Mesothelial cell of epicardium (in vitro differentiated cells): Measurements from ENCODE around the gene SUPT5H. TPM values are rescaled to one million over a fixed set of nuclear protein-coding genes. Genes with fewer than 3 reads are reported as not detected.

Experiments
- DNase-seq, 2 experiments: peaks; one replicate each; pipeline ENCODE4 v3.0.0; 2021; ENCODE audit warnings: low spot score in 2 of 2; ENCODE audit not compliant: unreplicated experiment in 2 of 2
- H3K27ac Mint-ChIP-seq: 2 replicates; pipeline ENCODE4 v1.8.0; 2021; ENCODE audit warnings: mixed read lengths
- H3K27me3 Mint-ChIP-seq: 2 replicates; pipeline ENCODE4 v1.8.0; 2021; ENCODE audit warnings: low read depth, mixed read lengths
- H3K36me3 Mint-ChIP-seq: 2 replicates; pipeline ENCODE4 v1.8.0; 2021; ENCODE audit warnings: mixed read lengths
- H3K4me1 Mint-ChIP-seq: 2 replicates; pipeline ENCODE4 v1.8.0; 2021; ENCODE audit warnings: mixed read lengths
- H3K4me3 Mint-ChIP-seq: 2 replicates; pipeline ENCODE4 v1.8.0; 2021; ENCODE audit warnings: mild to moderate bottlenecking, moderate library complexity, mixed read lengths
- H3K9me3 Mint-ChIP-seq: 2 replicates; pipeline ENCODE4 v1.8.0; 2021; ENCODE audit warnings: mixed read lengths
- total RNA-seq: library from RNA; stranded (reverse); gene quantifications from 3 replicates; pipeline ENCODE4 v1.2.1, GENCODE V29; 2021
- TF ChIP-seq, protein P1 (sequence below): fragments of 200-600 bp; sonication (generic); IDR thresholded peaks from one replicate; pipeline ENCODE4 v1.5.0; 2021; ENCODE audit warnings: antibody characterized with exemption; ENCODE audit not compliant: unreplicated experiment

The SUPT5H gene
- total RNA-seq, 1 donor from 2014 or later: 127 TPM

DNA sequence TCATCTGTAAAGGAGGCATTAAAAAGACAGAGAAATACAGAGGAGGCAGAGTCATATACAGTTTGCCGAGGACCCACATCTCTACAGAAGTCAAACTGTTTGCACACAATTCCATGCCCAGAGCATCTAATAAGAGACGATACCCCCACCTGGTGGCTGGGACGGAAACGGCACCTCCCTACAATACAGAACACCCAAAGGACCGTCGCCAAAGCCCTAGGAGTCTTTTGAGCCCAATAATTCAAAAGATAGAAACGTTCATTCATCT, 33.6 kb upstream of the SUPT5H start:
- Mint-ChIP-seq H3K36me3 (peaks cover 4% of the 10 kb centered on the region), H3K4me3 (peak overlapping the region; percentile 94), H3K9me3 (no peaks in the 10 kb centered on the region), H3K4me1 (peaks cover 50% of the 10 kb centered on the region), H3K27me3 (peaks cover 1% of the 10 kb centered on the region), H3K27ac (peak overlapping the region; percentile 87)
- TF ChIP-seq, protein P1, sequence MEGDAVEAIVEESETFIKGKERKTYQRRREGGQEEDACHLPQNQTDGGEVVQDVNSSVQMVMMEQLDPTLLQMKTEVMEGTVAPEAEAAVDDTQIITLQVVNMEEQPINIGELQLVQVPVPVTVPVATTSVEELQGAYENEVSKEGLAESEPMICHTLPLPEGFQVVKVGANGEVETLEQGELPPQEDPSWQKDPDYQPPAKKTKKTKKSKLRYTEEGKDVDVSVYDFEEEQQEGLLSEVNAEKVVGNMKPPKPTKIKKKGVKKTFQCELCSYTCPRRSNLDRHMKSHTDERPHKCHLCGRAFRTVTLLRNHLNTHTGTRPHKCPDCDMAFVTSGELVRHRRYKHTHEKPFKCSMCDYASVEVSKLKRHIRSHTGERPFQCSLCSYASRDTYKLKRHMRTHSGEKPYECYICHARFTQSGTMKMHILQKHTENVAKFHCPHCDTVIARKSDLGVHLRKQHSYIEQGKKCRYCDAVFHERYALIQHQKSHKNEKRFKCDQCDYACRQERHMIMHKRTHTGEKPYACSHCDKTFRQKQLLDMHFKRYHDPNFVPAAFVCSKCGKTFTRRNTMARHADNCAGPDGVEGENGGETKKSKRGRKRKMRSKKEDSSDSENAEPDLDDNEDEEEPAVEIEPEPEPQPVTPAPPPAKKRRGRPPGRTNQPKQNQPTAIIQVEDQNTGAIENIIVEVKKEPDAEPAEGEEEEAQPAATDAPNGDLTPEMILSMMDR: peak; percentile 83
- DNase-seq: peak; percentile 72 to 92

DNA sequence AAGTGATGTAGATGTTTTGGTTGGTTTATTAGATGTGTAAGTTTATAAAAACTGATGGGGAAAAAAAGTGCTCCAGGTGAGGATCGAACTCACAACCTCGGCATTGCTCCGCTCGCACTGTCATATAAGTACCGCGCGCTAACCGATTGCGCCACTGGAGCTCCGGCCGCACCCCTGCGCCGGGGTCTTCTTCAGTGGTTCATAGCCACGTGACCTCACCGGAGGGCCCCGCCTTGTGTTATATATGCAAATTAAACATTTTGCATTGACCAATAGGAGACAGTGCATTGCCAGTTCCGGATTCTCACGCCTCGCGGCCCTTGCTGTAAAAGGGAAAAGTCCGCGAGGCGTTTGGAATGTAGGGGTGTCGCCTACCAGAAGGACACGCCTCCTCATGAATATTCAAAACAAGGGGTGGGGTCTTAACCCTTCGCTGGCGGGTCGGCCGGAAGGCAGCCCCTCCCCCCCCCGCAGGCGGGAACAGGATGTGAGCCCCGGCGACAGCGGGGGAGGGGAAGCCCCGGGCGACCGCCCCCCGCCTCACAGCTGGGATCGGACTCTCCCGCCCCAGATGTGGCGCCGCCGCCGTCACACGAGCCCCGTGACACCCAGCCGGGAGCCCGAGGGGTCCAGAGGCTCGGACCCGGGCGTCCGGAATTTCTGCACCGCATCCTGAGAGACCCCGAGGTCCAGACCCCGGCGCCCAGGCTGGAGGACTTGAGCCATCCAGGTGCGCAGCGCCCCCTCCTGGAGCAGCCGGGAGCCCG, 33.1 kb upstream of the SUPT5H start, which contains the start of gene PLEKHG2:
Gene PLEKHG2 (plus strand): TSS at position 570 of the 767 bp plus-strand sequence. CDS start 1,418 bp downstream, outside the sequence.
- Mint-ChIP-seq H3K36me3 (peaks cover 5% of the 10 kb centered on the region), H3K27me3 (peaks cover 1% of the 10 kb centered on the region), H3K4me1 (peaks cover 47% of the 10 kb centered on the region), H3K9me3 (no peaks in the 10 kb centered on the region), H3K4me3 (peak within 1 kb of the TSS; percentile 94), H3K27ac (peak within 1 kb of the TSS; percentile 91)
- TF ChIP-seq, protein P1: peak; percentile 86
- DNase-seq: peak; percentile 96 to 100

DNA sequence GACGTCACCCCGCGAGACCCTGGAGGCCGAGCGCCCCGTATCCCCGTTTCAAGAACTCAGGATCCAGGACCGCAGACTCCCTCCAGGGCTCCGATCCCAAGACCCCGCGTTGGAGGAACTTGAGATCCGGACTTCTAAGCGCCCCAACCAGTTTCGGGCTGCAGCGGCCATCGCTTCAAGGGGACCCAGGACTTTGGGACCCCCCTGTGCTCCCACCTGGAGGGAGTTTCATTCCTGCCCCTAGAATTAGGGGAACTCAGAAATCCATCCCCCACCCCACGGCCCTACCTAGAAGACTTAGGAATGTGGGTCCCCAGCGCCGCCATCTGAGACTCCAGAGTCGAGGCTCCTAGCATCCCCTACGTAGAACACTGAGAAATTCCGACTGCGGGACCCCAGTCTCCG, 32.5 kb upstream of the SUPT5H start:
- peaks cover 7% of the 10 kb centered on the region for H3K36me3 Mint-ChIP-seq
- TF ChIP-seq, protein P1: peak; percentile 38
- peaks cover 46% of the 10 kb centered on the region for H3K4me1 Mint-ChIP-seq
- peak overlapping the region; percentile 94 for H3K4me3 Mint-ChIP-seq
- H3K27me3 Mint-ChIP-seq: peaks cover 1% of the 10 kb centered on the region
- DNase-seq: peak in 1 of 2 experiments; percentile 63
- H3K27ac Mint-ChIP-seq: peak overlapping the region; percentile 91
- H3K9me3 Mint-ChIP-seq: no peaks in the 10 kb centered on the region

DNA sequence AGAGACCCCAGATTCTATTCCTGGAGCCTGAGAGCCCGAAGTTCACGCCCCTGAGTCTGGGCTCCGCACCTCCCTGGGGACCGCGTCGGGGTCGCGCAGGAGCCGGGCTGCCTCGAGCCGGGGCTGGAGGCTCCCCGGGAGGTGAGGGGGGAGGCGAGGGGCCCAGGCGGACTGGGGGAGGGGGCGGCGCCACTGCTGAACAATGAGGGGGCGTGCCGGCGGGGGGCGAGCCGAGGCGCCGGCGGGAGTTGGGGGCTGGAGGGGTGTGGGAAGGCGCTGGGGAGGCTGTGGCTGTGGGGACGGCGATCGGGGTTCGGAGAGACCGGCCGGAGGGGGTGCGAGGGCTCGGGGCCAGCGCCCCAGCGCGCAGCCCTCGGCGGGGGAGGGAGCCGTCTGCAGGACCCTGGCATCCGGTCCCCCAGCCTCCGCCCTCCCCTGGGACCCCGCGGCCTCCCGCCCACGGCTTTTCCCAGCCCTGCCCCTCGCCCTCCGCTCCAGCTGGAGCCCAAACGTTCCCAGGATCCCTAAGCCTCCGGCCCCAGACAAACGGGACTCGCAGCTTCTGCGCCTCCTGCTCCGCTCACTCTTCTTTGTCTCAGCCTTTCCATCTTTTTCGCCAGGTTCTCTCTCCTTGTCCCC, 32.0 kb upstream of the SUPT5H start:
- H3K9me3 Mint-ChIP-seq: no peaks in the 10 kb centered on the region
- H3K27ac Mint-ChIP-seq: peak overlapping the region; percentile 98
- peaks cover 1% of the 10 kb centered on the region for H3K27me3 Mint-ChIP-seq
- DNase-seq: peak; percentile 73 to 74
- TF ChIP-seq, protein P1: no peak
- H3K4me1 Mint-ChIP-seq: peaks cover 41% of the 10 kb centered on the region
- peaks cover 7% of the 10 kb centered on the region for H3K36me3 Mint-ChIP-seq
- H3K4me3 Mint-ChIP-seq: peak overlapping the region; percentile 94

DNA sequence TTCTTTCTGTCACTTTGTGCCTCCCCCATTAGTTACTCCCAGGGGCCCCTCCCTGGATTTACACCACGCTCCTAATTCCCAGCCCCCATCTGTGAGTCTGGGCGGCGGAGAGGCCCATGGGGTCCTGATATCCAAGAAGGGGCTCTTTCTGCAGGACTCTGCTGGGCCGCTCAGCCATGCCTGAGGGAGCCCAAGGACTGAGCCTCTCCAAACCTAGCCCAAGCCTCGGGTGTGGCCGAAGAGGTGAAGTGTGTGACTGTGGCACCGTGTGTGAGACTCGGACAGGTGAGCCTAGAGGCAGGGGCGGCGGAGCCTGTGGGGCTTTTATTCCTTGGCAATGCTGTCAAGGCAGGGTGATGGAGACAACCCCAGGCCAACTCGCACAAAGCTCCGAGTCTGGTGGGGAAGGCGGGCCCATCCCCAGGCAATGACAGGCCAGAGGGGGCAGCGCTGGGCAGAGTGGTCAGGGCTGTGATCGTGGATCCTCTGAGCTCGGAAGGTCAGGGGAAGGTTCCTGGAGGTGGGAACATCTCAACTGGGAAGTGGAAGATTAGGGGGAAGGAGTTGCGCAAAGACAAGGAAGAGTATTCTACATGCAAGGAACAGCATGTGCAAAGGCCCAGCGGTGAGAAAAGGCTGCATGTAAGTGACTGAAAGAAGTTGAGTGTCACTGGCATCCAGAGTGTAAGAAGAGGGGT, 31.3 kb upstream of the SUPT5H start:
- no peak for DNase-seq
- H3K4me3 Mint-ChIP-seq: peak overlapping the region; percentile 94

More for the DNA sequence above, 31.3 kb upstream of the SUPT5H start:
- Mint-ChIP-seq H3K36me3 (peaks cover 6% of the 10 kb centered on the region), H3K4me1 (peaks cover 34% of the 10 kb centered on the region), H3K9me3 (no peaks in the 10 kb centered on the region), H3K27me3 (peaks cover 1% of the 10 kb centered on the region), H3K27ac (peak overlapping the region; percentile 98)
- TF ChIP-seq, protein P1: no peak
